K562 (cell line): ENCODE results near the gene CALHM3. TPM values are rescaled to one million over a fixed set of nuclear protein-coding genes. Genes with fewer than 3 reads are reported as not detected.

Experiments used
- ATF3 ChIP-seq, 2 experiments: fragments of 450-650 bp in 1 of 2; sonication (generic) in 1 of 2; formaldehyde crosslinking in 1 of 2; IDR thresholded peaks in 1 of 2; conservative IDR thresholded peaks in 1 of 2; 2 replicates each; pipeline versions ENCODE4 v1.6.1 to v1.8.1; 2016 to 2023; ENCODE audit warnings: mild to moderate bottlenecking in 2 of 2, moderate library complexity in 2 of 2, inconsistent platforms in 1 of 2, missing genetic modification reagents in 1 of 2
- E2F5 ChIP-seq: sonication (generic); formaldehyde crosslinking; IDR thresholded peaks from 2 replicates; pipeline ENCODE4 v1.8.0; 2022; ENCODE audit warnings: mild to moderate bottlenecking, missing genetic modification reagents
- EP300 ChIP-seq: IDR thresholded peaks from 2 replicates; pipeline ENCODE4 v1.6.1; 2012; ENCODE audit warnings: low read length, improper control_type of control experiment
- ETV1 ChIP-seq: fragments of 450-650 bp; conservative IDR thresholded peaks from 2 replicates; pipeline ENCODE4 v1.6.1; 2016; ENCODE audit warnings: missing genetic modification characterization, control low read depth, low read depth, missing compliant biosample characterization
- FOS ChIP-seq: IDR thresholded peaks from 3 replicates; pipeline ENCODE4 v1.6.1; 2011; ENCODE audit not compliant: insufficient read length; ENCODE audit errors: extremely low read depth
- GABPB1 ChIP-seq: sonication (generic); formaldehyde crosslinking; IDR thresholded peaks from 2 replicates; pipeline ENCODE4 v1.8.0; 2022; ENCODE audit warnings: mild to moderate bottlenecking, missing genetic modification reagents
- KDM1A ChIP-seq, 2 experiments: fragments of 450-650 bp; IDR thresholded peaks; 2 replicates each; pipeline ENCODE4 v1.6.1; 2016; ENCODE audit warnings: mild to moderate bottlenecking in 2 of 2
- PATZ1 ChIP-seq: fragments of 250-450 bp; sonication (Bioruptor Pico); IDR thresholded peaks from 2 replicates; pipeline ENCODE4 v1.5.0; 2020; ENCODE audit warnings: mild to moderate bottlenecking, borderline replicate concordance
- PHF21A ChIP-seq: fragments of 450-650 bp; IDR thresholded peaks from 2 replicates; pipeline ENCODE4 v1.6.1; 2017; ENCODE audit warnings: low read depth, borderline replicate concordance
- RBFOX2 ChIP-seq: fragments of 200-400 bp; formaldehyde crosslinking; IDR thresholded peaks from 2 replicates; pipeline ENCODE4 v1.6.1; 2017; ENCODE audit warnings: low read depth, mild to moderate bottlenecking, low read length, moderate library complexity
- RFX7 ChIP-seq: fragments of 250-450 bp; sonication (Bioruptor Pico); IDR thresholded peaks from 2 replicates; pipeline ENCODE4 v1.5.1; 2021; ENCODE audit warnings: mild to moderate bottlenecking
- TFAP4 ChIP-seq: sonication (generic); formaldehyde crosslinking; IDR thresholded peaks from 2 replicates; pipeline ENCODE4 v1.8.0; 2022; ENCODE audit warnings: missing genetic modification reagents, mild to moderate bottlenecking, moderate library complexity, borderline replicate concordance
- ZBTB11 ChIP-seq, 3 experiments: fragments of 200-800 bp in 1 of 3; fragments of 250-450 bp in 1 of 3; fragments of 450-650 bp in 1 of 3; sonication (Bioruptor Pico) in 1 of 3; sonication (Bioruptor generic) in 1 of 3; formaldehyde crosslinking in 1 of 3; IDR thresholded peaks; 2 replicates each; pipeline versions ENCODE4 v1.6.1 to v1.8.0; 2016 to 2022; ENCODE audit warnings: mild to moderate bottlenecking in 2 of 3, missing genetic modification characterization in 2 of 3, missing compliant biosample characterization in 1 of 3, moderate library complexity in 1 of 3
- polyA plus RNA-seq, 8 experiments: library from polyadenylated mRNA; depleted of rRNA in 4 of 8; stranded (reverse) in 5 of 8; unstranded in 3 of 8; fragments of >200 nt; fragmentation: Nextera tagmentation in 2 of 8; fragmentation: Illumina TruSeq in 1 of 8; extraction: Ambion mirVana in 2 of 8; extraction: Trizol in 1 of 8; gene quantifications; 2 replicates each; pipeline versions ENCODE4 v1.2.1 to v1.2.3, GENCODE V29; 2011 to 2014; ENCODE audit warnings: inconsistent platforms in 1 of 8, missing spikeins in 1 of 8
- total RNA-seq, 7 experiments: library from RNA; depleted of rRNA in 6 of 7; stranded (reverse); fragments of >200 nt in 6 of 7; fragmentation: Illumina TruSeq in 2 of 7; extraction: Trizol in 2 of 7; gene quantifications; 2 replicates each; pipeline versions ENCODE4 v1.2.1 to v1.2.3, GENCODE V29; 2011 to 2021; ENCODE audit warnings: low replicate concordance in 1 of 7

Gene CALHM3
- total and polyA plus RNA-seq, 9 of the 15 experiments (the other 6 are each of a cell fraction or from before 2014, with no cell fraction given), result not detected

- TF ChIP-seq E2F5 (CRISPR knock-in tag) (no peak), ZBTB11 (CRISPR knock-in tag; IDR thresholded peaks at IDR 0.05) (0 out of 6 replicates have a peak, but pooled peaks of 1 of the 3 experiments have one; percentile 25), PHF21A (0 out of 2 replicates have a peak, but pooled peaks have one; percentile 48), ATF3 (IDR thresholded peaks at IDR 0.05) (peak; percentile 92), ATF3 (CRISPR knock-in tag; conservative IDR thresholded peaks at IDR 0.05) (no peak), FOS (peak; percentile 18), TFAP4 (CRISPR knock-in tag) (0 out of 2 replicates have a peak, but pooled peaks have one; percentile 18), GABPB1 (CRISPR knock-in tag) (peak; percentile 27; the same call in 1 of the 2 replicates), PATZ1 (CRISPR knock-in tag) (no peak), ETV1 (0 out of 2 replicates have a peak, but pooled peaks have one; percentile 31), KDM1A (IDR thresholded peaks at IDR 0.05) (peak; percentile 84 to 90), EP300 (0 out of 2 replicates have a peak, but pooled peaks have one; percentile 9), RBFOX2 (0 out of 2 replicates have a peak, but pooled peaks have one; percentile 25), RFX7 (CRISPR knock-in tag) (no peak)
These were observed 8.0 kb downstream of the CALHM3 start (continued) for GRCh38 chr10:103470761-103471653.
